ENCODE results near the gene SGK2.

GRCh38 chr20:43572891-43573290 is 14.1 kb downstream of the SGK2 start:
- no peak for TF ChIP-seq CTCF (conservative IDR thresholded peaks at IDR 0.05; ENCODE audit: low read length)
- TF ChIP-seq EZH2phosphoT487 (IDR thresholded peaks at IDR 0.05; ENCODE audit: borderline replicate concordance, low read depth, low read length), result no peak
